ENCODE measurements around the gene FUBP3.

DNA sequence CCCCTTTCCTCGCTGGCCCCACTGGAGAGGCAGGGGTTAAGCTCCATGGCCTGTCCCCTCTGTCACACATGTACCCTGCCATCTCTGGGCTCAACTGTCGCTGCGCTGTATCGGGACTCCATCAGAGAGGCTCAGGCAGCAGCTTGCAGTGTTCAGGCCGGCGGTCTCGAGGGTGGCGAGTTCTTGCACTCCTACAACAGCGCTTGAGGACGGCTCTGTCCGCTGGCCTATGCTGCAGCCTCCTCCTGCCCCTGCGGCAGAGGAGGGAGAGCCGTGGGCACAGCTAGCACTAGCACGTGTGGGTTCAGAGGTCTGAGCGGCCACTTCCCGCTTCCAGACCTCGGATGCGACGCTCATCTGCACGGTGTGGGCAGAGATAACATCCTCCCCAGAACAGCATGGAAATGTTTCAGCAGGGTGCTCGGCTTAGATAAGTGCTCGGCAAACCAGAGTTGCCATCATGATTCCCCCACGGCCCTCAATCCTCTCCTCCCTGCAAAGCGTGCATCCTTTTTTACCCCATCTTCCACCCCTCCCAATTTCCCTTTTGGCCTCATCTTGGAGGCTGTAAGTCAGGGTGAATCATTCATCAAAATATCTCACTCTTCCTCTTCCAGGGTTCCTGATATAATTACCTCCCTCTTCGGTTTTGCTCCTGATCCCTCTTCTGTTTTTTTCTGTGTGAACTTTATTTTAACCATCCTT lies 41.9 kb upstream of the FUBP3 start:
- no peak for TF ChIP-seq POLR2A (IDR thresholded peaks at IDR 0.05)
- TF ChIP-seq, protein P1, sequence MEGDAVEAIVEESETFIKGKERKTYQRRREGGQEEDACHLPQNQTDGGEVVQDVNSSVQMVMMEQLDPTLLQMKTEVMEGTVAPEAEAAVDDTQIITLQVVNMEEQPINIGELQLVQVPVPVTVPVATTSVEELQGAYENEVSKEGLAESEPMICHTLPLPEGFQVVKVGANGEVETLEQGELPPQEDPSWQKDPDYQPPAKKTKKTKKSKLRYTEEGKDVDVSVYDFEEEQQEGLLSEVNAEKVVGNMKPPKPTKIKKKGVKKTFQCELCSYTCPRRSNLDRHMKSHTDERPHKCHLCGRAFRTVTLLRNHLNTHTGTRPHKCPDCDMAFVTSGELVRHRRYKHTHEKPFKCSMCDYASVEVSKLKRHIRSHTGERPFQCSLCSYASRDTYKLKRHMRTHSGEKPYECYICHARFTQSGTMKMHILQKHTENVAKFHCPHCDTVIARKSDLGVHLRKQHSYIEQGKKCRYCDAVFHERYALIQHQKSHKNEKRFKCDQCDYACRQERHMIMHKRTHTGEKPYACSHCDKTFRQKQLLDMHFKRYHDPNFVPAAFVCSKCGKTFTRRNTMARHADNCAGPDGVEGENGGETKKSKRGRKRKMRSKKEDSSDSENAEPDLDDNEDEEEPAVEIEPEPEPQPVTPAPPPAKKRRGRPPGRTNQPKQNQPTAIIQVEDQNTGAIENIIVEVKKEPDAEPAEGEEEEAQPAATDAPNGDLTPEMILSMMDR (IDR thresholded peaks at IDR 0.05) = no peak

All from uterus (tissue), 2 donors.